ENCODE measurements around the gene RNU6-9.
"Not testable (repeated sequence)": the region's sequence is repeated elsewhere in the genome, so short reads cannot be mapped to it uniquely, and the experiment has no call there.

RNU6-9 gene

DNA sequence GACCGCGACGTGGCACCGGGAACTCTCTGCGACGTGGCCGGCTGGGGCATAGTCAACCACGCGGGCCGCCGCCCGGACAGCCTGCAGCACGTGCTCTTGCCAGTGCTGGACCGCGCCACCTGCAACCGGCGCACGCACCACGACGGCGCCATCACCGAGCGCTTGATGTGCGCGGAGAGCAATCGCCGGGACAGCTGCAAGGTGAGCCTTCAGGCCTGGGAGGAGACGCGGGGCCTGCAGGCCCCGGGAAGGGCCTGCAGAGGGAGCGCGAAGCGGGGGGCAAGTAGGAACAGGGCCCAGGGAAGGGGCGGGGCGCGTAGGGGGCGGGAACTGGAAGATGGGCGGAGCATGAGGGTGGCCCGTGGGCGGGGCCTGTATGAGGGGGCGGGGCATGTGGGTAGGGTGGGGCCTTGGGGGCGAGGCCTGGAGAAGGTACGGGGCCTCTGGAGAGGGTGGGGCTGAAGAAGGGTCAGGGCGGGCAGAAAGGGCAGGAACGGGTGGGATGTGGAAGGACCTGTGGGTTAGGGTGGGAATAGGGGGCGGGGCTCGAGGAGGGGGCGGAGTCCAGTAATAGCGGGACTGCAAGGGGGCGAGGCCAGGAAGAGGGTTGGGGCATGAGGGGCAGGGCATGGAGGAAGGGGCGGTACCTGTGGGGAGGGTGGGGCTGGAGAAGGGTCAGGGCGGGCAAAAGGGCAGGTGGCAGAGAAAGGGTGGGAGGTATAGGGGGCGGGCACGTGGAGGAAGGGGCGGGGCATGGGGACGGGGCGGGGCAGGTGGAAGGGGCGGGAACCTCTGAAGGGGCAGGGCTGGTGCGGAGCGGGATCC, 31.3 kb upstream of the RNU6-9 start:
- peak in 1 of 2 experiments; percentile 38 for DNase-seq

DNA sequence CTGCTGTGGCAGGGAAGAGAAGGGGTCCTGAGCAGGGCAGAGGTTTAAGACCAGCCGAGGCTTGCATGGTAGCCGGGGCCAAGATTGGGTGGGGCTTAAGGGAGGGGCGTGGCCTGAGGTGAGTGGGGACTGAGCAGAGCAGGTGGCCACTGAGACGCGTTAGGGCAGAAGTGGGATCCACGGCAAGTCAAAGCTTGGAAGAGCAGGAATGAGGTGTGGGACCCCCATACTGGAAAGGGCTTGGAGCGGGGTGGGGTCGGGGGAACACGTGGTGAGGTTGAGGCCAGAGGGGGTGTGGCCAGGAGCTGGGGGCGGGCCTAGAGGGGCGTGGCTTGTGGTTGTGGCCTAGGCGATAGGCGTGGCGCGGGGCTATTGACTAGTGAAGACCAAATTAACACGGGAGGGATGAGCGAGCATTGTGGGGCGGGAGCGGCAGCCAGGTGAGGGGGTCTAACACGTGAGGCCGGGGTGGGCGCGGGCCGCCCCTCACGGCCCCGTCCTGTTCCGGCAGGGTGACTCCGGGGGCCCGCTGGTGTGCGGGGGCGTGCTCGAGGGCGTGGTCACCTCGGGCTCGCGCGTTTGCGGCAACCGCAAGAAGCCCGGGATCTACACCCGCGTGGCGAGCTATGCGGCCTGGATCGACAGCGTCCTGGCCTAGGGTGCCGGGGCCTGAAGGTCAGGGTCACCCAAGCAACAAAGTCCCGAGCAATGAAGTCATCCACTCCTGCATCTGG, 30.5 kb upstream of the RNU6-9 start:
- peak; percentile 11 to 44 for DNase-seq

GRCh38 chr19:863315-863620, 30.0 kb upstream of the RNU6-9 start:
- no peak for DNase-seq

DNA sequence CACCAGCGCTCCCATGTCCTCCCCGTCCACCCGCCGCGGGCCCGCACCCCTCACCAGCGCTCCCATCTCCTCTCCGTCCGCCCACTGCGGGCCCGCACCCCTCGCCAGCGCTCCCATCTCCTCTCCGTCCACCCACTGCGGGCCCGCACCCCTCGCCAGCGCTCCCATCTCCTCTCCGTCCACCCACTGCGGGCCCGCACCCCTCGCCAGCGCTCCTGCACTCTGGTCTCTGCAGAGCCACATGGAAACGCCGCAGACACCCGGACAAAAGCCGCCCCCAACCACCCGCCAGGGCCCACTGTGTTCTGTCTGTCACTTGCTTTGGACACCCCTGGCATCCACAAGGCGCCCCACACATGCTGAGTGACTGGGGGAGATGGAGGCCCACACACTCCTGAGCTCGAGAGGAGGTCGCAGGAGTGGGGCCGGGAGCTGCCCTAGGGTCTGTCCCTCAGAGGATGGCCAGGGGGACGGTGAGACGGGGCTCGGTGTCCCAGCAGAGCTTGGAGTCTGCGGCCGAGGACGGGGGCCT, 26.4 kb upstream of the RNU6-9 start:
- DNase-seq = no peak

DNA sequence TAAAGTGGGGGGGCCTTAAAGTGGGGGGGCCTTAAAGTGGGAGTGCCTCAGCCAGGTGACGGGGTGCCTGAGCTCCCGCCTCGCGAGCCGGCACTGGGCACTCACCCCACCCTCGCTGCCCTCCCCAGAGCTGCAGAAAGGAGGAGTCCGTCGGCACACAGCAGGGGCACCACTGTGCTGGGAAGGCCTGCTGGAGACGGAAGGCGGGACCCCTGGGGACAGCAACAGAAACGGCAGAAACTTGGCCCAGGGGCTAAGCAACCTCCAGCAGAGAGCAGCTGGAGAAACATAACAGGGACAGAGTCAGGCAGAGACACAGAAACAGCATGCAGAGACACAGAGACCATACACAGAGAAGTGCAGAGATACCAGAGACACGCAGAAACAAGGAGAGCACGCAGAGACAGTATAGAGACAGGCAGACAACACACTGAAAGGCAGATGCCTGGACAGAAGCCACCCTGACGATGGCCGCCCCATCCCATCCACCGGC, 25.9 kb upstream of the RNU6-9 start:
- no peak for DNase-seq

DNA sequence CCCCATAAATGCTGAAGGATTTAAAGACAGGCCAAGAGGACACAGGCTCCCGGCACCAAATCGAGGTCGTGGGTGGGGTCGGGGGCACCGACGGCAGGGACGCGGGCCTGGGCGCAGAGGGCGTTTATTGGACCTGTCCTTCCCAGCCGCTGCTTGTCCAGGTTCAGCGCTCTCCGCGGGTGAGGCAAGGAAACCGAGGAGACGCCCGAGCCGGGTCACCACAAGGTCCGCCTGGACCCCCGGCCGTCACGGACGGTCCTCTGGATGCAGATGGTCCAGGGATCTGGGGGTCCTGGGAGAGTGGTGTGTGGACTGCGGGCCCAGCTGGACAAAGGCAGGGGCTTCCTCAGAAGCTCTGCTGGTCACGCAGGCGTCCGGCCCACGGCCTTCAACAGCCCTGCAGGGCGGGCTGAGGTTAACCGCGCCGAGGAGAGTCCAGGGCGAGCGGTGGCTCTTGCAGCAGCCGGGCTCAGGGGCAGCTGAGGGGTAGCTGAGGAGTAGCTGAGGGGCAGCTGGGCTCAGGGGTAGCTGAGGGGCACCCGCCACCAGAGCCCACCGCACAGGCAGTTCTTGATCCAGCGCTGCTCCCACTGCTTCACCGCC, 25.3 kb upstream of the RNU6-9 start:
- no peak for DNase-seq

GRCh38 chr19:868458-869244, 24.6 kb upstream of the RNU6-9 start:
- no peak for DNase-seq

- DNase-seq = no peak
Measured at GRCh38 chr19:869245-870177, 23.8 kb upstream of the RNU6-9 start.

GRCh38 chr19:870314-870713, 23.0 kb upstream of the RNU6-9 start:
- DNase-seq = no peak

- DNase-seq = no peak
Measured at GRCh38 chr19:870963-871401, 22.3 kb upstream of the RNU6-9 start.

- DNase-seq = no peak
Measured at GRCh38 chr19:871446-872265, 21.6 kb upstream of the RNU6-9 start.

DNA sequence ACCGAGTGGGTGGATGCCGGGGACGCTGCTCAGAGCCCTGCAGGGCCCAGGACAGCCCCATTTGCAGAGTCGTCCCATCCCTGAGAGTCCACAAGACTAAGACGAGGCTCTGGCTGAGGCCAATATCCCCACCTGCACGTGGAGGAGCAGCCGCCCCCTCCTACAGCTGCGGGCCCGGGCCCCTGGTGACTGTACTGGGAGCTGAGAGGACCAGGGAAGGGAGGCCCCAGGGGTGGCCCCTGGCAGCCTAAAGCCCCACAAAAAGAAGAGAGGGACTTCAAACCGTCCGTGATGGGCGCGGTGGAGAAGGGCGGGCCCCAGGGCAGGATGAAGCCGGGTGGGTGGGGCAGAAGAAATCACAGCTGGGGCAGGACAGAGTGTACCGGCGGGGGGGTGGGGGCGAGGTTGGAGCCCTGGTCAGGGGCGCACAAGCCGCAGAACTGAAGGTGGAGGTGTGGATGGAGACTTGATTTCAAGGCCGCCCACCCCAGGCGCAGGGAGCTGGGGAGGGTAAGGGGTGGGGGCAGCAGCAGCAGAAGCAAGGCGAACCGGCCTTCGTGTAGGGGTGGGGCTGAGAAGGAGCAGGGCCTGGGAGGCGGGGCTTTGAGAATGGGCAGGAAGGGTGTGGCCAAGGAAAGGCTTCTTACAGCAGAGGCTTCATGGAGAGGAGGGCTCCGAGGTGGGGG, 20.9 kb upstream of the RNU6-9 start:
- DNase-seq = no peak

GRCh38 chr19:873084-873483, 20.2 kb upstream of the RNU6-9 start:
- DNase-seq = no peak

GRCh38 chr19:873561-874041, 19.7 kb upstream of the RNU6-9 start:
- no peak for DNase-seq

GRCh38 chr19:875265-875879, 17.9 kb upstream of the RNU6-9 start:
- DNase-seq = no peak

DNA sequence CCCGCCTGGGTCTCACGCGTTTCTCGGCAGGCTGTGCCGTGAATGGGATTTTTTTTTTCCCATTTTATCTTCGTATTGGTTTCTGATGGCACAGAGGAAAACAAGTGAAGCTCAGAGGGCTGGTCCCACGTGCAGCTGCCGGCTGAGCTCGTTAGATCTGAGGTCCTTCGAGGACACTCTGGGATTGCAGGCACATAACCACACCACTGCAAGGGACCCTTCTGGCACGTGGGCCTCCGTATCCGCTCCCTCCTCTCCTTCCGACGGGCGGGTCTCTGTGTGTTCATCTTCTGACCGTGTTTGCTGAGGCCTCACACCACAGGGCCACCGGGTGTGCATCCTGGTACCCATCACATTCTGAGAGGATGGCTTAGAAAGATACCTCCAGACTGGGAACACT, 17.2 kb upstream of the RNU6-9 start:
- DNase-seq = no peak

- DNase-seq = no peak
Measured at GRCh38 chr19:876780-877314, 16.4 kb upstream of the RNU6-9 start.

GRCh38 chr19:877992-878660, 15.2 kb upstream of the RNU6-9 start:
- DNase-seq = not testable (repeated sequence)
